ENCODE results near the gene PPP1R1B.

Gene PPP1R1B

DNA sequence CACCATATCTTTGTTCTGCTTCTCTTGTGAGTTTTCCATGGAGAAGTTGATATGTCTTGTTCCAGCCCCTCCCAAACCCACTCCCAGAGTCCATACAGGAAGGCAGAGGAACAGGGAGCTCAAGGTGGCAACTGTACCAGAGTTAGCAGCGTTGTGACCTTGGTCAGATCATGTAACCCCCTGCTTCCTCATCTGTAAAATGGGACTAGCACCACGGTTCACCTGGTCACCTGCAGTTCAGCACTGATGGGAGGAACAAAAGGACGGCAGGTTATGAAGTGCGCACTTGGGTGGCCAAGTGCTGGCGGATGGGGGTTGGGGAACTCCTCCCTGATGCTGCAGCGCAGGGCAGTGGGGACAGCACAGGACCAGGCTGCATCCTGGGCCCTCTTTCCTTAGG lies 11.3 kb upstream of the PPP1R1B start:
- DNase-seq = no peak

DNA sequence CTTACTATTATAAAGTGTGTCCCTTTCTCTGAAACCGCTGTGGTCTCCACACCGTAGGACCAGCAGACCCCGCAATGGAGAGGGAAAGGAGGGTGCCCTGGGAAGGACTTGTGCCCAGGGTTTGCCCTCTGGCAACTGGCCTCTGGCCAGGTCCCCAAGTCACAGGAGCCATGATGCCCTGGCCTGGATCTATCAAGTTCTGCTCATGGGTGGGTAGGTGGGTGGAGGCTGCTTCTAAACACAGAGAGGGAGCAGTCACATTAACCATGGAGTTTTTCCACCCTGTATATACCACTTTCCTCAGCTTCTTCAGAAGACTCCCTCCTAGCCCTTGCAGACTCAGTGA lies 9.7 kb upstream of the PPP1R1B start:
- DNase-seq = peak in 1 of 14 donors; percentile 36

DNA sequence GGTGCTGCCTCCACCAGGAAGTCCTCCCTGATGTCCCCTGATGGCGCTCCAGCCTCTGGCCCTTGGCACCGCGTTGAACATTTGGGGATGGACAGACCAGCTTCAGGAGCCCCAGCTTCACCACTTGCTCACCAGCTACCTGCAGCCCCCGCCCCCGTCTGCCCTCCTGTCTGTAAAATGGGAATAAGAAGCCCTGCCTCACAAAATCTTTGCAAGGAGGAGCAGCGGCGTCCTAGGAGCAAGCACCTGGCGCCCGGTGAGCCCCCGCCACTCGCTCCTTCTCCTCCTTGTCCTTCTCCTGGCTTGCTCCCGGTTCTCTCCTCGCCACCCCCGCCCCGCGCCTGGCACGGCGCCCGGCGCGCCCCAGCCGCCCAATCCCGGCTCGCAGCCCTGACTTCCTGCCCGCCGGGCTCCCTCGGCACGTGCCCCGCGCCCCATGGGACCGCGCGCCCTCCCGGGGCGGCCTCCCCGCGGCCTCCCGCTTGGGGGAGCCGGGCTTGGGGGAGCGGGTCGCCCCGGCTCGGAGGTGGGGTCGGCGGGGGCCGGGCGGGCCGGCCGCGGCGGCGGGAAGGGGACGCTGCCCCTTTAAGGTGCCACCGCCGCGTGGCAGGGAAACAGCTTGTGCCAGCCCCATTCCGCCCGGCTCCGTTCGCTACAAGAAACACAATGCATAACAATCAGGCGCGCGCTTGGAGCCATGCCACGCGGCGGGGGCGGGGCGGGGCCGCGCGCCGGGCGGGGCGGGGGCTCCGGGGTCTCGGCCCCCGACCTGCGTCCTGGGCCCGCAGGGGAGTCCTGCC lies 9.1 kb upstream of the PPP1R1B start:
- DNase-seq = peak in 10 of 14 donors; percentile 18 to 78 (median 42)

DNA sequence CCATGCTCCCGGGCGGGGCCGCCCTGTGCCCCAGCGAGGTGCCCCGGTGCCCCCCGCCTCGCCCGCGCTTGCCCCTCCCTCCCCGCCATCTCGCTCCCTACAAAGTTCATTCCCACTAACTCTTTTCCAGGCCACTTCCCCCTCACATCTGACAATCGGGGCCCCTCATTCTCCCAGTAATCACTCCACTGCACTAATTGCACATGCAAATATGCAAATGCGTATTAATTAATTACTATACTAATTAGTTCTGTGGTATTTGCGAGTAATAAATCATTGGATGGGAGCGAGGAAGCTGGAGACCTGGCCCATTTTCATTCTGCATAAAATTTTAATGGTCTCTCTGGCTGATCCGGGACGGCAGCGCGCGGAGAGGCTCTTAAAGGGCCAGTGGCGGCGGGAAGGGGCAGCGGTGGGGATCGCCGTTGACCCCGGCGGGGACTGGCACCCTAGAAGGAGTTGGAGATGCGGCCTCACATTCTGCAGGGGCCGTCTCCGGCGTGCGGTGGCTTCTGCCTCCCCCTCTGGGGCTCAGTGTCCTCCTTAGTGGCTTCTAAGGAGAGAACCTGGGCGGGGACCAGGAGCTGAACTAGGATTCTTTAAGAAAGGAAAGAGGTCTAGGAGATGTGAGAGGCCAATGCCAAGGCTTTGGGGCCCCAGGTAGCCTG lies 8.4 kb upstream of the PPP1R1B start:
- DNase-seq = peak in 1 of 14 donors; percentile 58

DNA sequence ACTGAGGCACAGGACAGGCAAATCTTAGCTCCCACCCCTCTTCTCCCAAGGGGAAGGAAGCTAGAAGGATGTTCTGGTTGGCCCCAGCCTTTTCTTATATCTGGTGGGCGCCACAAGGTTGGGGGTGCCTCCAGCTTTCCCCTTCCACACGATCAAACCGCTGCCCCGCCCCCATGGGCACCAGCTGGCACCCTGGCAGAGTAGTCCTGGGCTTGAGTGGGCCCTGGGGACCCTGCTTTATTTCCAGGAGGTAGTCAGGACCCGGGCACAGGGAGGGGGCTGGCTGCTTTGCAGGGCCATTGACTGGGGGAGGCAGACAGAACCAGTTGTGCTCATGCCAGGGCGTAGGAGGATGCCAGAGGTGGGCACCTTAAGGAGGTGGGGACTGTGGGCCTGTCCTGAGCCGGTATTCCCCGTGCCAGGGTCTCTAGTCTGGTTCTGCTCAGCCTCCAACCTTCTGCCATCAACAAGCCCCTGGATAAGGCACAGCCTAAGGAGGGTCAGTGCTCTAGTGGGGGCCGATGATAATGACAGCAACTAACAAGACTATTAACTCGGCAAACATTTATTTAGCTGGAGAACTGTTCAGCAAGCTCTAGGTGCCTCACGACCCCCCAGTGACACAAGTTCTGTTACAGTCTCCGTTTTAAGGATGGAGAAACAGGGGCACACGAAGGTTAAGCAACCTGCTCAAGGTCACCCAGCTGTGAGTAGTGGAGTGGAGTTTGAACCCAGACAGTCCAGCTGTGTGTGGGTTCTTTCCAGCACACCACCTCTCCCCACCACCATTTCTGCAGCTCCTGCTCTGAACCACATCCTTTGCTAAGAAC lies 7.6 kb upstream of the PPP1R1B start:
- DNase-seq = peak in 1 of 14 donors; percentile 21

DNA sequence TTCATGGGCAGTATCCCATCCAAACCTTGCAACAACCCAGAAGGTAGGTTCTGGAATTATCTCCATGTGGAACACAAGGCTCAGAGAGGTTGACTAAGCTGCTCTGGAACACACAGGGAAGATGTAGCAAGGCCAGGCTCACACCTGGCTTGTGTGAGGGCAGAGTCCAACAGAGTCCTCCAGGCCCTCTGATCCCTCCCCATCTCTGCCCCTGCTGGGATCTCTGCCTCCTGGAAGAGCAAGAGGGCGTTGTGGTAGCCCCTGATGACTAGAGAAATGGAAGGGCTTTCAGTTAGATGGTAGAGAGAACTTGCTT lies 7.0 kb upstream of the PPP1R1B start:
- DNase-seq = no peak

DNA sequence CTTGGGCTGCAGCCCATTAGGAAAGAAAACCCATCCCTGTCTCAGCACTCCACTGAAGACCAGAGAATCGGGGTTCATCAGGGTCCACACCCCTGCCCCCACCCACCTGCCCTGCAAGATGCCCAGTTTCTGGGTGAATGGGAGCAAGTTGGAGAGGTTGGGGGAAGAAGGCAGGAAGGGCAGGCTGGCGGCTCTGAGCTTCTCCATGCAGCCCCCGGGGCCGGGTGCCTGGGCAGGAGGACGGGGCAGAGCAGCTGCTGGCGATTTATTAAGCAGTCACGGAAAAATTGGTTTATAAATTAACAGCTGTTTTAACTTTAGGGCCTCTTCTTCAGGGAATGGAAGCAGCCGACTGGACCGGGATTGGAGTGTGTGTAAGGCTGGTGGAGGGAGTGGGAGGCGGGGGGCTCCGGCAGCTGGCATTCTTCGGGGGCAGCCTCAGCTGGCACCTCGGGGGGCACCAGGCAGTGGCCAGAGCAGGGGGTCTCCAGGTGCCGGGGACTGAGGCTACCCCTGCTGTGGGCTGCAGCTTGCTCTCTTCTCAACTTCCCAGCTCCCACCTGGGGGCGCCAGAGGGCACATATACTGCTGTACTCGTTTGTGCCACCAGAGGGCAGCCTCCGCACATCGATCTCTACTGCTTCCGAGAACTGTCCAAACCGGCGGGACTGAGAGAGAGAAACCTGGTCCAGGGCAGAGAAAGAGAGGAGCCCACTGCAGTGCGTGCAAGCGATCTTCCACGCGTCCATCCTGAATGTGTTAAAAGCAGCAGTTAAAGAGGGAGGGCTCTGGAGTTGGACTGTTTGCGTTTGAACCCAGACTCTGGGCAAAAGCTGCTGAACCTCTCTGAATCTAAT lies 5.0 kb upstream of the PPP1R1B start:
- DNase-seq = peak; percentile 42 to 88 (median 82)

DNA sequence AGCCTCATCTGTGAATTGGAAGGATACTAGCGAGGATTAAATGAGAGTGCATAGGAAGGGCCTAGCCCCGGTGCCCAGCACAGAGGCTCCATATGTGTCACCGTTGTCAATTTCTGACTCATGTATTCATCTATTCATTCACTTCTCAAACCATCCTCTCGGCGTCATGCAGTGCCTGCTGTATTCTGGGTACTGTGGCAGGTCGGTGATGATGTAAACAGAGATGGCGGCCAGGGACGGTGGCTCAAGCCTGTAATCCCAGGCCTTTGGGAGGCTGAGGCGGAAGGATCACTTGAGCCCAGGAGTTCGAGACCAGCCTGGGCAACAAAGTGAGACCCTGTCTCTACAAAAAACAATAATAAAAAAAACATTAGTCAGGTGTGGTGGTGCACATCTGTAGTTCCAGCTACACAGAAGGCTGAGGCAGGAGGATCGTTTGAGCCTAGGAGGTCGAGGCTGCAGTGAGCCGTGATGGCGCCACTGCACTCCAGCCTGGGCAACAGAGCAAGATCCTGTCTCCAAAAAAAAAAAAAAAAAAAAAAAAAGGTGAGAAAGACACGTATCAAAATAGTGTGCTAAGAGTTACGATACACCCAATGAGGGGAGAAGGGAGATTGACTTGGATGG lies 4.3 kb upstream of the PPP1R1B start:
- DNase-seq = no peak

DNA sequence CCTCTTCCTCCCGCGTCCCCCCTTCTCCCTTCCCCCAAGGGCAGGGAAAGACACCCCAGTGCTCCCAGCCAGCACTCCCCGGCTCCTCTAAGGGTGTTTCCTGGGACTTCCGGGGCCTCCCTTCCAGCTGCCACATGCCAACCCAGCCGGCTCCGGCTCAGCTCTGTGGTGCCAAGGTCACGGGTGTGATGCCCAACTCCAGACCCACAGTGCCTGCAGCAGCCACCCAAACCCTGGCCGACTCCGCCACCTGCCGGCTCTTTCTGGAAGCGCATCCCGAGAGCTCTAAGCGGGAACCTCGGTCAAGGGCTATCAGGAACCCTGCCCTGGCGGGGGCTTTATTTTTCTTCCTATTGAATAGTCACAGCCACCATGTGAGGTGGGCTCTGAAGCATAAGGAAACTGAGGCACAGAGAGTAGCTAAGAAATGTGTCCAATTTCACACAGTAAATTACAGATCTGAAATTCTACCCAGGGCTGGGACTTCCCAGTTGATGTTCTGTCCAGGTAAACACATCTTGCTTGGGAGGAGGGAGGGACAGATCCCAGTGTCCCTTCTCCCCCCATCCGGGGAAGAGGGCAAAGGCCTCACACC lies 3.3 kb upstream of the PPP1R1B start:
- peak in 13 of 14 donors; percentile 26 to 85 (median 75) for DNase-seq

DNA sequence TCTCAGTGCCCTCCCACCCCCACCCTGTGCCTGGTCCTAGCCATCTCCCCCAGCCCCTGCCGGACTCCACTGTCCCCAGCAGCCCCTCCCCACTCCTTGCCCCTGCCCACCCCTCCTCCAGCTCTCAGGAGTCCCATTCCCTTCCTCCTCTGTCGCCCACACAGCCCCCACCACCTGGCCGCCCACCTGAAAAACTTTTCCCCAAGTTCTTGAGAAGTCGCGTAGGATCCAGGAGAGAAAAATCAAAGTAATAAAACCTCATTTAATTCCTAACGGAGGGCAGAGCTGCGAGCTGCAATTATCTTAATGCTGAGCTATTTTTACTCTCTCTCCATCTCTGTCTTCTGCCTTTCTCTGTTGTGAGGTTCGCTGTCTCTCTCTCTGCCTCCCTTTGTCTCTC lies 2.4 kb upstream of the PPP1R1B start:
- no peak for DNase-seq

DNA sequence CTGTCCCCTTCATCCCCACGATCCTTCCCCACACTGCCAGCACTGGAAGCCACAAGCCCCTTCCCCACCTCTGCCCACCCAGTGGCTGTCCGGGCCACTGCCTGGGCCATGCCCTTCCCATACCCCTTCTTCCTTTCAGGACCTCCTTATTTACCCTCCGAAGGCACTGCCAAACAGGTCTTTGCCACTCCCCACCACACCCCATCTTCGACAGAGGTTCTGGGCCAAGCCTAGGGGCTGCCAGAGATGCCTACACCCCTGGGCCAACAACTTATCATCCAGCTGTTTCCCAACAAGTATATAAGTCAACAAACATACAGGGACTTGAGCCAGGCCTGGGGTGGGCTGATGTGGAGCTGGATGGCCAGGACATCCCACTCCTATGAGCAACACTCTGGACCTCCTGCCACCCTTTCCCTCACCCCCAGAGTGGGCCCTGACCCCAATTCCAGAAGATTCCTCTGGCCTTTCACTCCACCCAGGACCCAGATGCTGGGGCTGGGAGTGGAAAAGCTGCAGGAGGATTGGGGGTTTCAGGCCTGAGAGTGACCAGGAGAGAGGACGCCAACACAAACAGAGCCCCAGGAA lies 1.5 kb upstream of the PPP1R1B start:
- no peak for DNase-seq

DNA sequence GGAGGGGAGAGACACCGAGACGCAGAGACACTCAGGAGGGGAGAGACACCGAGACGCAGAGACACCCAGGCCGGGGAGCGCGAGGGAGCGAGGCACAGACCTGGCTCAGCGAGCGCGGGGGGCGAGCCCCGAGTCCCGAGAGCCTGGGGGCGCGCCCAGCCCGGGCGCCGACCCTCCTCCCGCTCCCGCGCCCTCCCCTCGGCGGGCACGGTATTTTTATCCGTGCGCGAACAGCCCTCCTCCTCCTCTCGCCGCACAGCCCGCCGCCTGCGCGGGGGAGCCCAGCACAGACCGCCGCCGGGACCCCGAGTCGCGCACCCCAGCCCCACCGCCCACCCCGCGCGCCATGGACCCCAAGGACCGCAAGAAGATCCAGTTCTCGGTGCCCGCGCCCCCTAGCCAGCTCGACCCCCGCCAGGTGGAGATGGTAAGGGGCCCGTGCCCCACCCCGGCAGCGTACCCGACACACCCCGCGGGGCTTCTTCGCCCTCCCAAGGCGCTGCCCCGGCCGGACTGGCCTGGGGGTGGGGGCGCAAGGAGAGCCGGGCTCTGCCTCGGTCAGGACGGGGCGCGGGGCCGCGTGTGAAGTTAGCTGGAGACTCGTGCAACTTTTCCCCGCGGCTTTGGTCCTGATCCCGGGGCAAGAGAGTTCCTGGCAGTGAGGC lies 427 bp downstream of the PPP1R1B start:
- DNase-seq = no peak

DNA sequence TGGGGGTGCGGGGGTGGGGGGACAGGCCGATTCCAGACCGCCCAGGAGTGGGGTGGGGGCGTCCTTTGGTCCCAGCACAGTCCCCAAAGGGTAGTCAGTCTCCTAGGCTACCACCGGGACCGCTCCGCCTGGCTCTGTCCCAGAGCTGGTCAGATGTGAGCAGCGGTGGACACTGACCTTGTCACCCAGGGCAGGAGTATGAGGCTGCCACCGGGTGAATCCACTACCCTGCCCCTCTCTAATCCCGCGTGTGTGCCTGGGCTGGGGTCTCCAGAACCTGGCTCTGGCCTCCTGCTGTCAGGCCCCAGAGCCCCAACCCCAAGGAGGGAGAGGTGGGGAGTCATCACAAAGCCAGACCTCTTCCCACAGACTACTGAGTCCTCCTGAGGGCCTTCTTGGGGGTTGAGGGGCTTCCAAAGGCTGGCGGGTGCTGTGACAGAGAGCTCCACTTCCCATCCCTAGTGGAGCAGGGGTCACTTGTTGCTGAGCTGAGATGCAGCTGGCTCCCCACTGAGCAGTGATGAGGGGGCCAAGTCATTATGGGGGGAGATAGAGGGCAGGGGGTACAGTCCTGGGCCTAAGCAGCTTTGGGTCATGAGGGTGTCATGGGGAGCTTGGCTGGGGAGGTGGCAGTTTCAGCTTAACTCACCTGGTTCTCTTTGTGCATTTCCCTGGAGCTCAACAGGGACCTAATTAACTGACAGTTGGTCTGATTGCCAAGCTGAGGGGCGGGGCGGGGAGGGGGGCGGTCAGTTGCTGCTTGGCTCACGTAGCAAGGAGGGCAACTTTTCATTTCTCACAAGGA lies 1.2 kb downstream of the PPP1R1B start:
- no peak for DNase-seq

DNA sequence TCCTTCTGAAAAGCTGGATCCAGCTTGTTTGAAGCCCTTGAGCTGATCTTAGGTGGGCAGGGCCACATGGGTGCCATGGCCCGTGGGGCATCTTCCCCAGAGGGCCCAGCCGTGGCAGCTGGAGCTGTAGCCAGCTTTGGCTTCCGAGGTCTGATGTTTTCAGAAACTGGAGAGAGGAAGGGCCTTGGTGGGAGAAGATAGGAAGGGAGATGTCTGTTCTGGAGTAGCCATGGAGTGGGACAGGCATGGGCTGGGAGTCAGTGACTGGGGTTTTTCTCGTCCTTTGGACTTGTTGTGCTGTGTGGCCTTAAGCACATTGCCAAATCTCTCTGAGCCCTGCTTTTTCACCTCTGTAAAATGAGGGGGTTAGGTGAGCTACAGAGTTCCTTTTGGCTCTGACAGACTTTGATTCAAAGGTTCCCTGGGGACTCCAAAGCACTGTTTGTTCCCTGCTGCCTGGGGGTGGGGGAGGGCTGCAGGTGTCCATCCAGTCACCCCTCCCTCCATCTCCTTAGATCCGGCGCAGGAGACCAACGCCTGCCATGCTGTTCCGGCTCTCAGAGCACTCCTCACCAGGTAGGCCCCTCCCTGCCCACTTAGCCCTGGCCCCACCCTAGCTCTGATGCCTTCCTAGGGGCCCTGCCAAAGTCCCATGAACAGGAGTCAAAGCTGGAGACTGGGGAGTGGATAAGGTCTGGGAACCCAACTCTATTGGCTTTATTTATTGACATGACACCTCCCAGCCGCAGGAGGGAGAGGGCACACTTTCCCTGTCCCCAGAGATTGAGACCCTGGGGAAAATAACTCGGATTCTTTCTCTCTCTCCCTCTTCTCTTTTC lies 2.1 kb downstream of the PPP1R1B start:
- DNase-seq = no peak

DNA sequence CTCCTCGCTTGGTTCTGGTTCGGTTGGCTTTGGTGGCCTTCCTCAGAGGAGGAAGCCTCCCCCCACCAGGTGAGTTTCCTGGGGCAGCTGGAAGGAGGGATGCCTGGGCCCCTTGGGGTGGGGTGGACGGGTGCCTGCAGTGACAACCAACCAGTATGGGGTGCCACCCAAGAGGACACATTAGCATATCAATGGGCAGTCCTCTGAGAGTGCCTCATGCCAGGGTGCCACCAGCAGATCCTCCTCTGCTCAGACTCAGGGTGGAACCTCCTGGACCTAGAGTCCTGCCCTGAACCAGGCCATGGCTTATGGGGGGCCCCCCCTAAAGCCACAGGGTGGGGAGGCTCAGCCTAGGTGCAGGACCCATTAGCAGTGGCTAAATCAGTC lies 2.7 kb downstream of the PPP1R1B start:
- no peak for DNase-seq

DNA sequence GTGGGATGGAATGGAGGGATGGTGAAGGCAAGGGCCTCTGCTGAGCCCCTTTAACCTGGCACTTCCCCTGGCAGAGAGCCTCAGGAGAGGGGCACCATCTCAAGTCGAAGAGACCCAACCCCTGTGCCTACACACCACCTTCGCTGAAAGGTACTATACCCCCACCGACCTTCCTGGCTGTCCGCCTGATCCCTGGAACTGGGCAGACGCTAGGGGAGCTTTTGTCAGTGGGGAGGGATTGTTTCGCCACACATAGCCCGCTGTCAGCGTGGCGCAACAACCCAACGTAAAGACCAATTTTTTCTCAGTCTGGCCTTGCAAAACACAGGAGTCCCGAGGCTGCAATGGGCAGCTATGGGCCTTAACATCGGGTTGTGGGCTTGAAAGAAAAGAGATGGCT lies 3.1 kb downstream of the PPP1R1B start:
- DNase-seq = no peak

DNA sequence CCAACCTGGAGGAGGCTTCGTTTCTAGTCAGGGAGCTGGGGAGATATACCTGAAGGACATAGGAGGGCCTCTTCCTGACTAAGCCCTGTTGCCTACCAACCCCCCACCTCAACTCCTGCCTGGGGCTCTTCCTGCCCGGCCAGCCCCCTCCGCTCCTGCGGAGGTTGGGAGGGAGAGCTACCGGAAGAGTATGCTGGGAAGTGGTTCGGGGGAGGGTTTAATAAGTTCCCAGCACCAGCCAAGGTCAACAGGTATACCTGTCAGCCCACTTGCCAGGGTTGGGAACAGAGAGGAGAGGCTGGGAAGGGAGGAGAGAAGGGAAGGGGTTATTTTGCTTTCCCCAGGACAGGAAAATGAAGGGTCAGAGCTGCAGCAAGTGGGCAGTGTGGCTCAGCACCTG lies 4.7 kb downstream of the PPP1R1B start:
- no peak for DNase-seq

DNA sequence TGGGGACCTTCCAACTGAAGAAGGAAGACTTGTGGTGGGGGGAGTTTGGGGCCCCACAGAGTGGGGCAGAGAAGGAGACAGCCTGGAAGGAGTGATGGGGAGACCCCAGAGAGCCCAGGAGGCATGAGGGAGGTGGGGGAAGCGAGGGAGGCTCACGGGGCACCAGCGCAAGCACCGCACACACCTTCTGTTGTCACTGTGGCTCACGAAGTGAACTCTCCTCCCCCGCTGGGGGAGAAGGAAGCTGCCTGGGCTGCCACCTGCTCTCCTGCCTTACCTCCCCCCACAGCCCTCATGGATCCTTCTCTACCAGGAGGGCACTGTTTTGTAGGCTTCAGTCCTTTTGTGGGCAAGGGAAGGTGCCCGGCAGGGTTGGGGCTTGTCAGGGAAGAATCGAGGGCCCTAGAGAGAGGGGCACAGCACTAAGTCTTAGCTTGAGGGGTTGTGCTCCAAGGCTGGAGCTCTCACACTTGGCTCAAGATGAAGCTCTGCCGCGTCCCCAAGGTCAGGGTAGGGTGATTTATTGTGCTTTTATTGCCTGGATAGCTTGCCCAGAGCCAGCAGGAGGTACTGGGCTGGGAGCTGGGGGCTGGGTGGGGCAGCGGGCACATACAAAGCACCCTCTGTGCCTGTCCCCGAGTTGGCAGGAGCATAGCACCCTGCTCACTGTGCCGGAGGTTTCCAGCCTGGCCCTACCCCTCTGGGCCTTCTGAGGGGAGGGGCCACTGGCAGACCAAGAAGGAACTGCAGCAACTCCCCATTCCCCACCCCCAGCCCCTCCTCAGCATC lies 5.6 kb downstream of the PPP1R1B start:
- DNase-seq = peak in 11 of 14 donors; percentile 16 to 82 (median 65)

All from C1 segment of cervical spinal cord (tissue), 14 donors.